Measurements from ENCODE around the gene C10orf90. TPM values are rescaled to one million over a fixed set of nuclear protein-coding genes. Genes with fewer than 3 reads are reported as not detected.
"Not testable (repeated sequence)": the region's sequence is repeated elsewhere in the genome, so short reads cannot be mapped to it uniquely, and the experiment has no call there.

Gene C10orf90
- total RNA-seq, 1 experiment from 2014 or later = not detected

DNA sequence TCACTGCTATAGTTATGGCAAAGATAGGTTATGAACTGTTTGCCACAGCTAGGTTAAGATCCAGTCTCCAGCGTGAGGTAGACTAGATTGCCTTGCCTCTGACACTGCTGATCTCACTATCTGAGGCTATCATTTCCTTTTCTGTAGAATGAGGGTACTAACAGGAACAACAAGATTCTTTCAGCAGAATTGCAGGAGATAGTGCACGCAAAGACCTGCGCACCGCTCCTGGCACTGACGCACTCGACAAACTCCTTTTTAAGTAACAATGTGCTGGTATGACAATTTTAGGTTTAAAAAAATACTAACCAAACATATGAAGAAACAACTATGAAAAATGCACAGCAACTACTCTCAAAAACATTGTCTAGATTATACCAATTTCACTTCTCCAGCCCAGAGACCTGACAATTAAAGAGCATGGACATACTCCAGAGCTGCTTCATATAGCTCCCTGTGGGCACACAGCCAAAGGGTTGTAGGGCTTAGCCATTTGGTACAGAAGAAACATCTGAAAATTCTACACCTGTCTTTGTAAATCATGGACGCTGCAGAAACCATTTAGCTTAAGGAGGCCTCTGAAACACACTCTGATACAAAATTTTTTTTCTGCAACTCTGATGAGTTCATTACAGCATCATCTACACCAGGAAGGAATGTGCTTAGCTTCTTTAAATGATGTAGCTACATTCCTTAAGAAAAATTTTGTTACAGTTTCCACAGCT is 290.0 kb downstream of the C10orf90 start:
- H3K27ac Mint-ChIP-seq = no peak overlapping the region
- no peaks in the 10 kb centered on the region for H3K4me1 ChIP-seq (ENCODE audit: insufficient read depth, low read length)
- no peak overlapping the region for H2AFZ ChIP-seq (ENCODE audit: low read length)
- H4K8ac ChIP-seq (replicated peaks; ENCODE audit: insufficient read length, low read depth, low read length) = no peak overlapping the region
- H3K27me3 Mint-ChIP-seq (ENCODE audit: low read depth) = peaks cover 7% of the 10 kb centered on the region; the same call in 1 of the 2 replicates
- no peak overlapping the region for H4K91ac ChIP-seq (ENCODE audit: insufficient read length, low read depth, low read length)
- H2BK120ac ChIP-seq (ENCODE audit: low read depth, low read length, poor library complexity, severe bottlenecking) = no peak overlapping the region
- no peak overlapping the region for H3K23ac ChIP-seq (ENCODE audit: insufficient read length, low read depth, low read length)
- peaks cover 0 to 20% (median 6%) of the 10 kb centered on the region in 3 experiments; a peak in 6 of 7 replicates for H3K36me3 Mint-ChIP-seq (ENCODE audit: insufficient read depth in 1 of 3, low read depth in 3 of 3)
- TF ChIP-seq, protein P1, sequence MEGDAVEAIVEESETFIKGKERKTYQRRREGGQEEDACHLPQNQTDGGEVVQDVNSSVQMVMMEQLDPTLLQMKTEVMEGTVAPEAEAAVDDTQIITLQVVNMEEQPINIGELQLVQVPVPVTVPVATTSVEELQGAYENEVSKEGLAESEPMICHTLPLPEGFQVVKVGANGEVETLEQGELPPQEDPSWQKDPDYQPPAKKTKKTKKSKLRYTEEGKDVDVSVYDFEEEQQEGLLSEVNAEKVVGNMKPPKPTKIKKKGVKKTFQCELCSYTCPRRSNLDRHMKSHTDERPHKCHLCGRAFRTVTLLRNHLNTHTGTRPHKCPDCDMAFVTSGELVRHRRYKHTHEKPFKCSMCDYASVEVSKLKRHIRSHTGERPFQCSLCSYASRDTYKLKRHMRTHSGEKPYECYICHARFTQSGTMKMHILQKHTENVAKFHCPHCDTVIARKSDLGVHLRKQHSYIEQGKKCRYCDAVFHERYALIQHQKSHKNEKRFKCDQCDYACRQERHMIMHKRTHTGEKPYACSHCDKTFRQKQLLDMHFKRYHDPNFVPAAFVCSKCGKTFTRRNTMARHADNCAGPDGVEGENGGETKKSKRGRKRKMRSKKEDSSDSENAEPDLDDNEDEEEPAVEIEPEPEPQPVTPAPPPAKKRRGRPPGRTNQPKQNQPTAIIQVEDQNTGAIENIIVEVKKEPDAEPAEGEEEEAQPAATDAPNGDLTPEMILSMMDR (conservative IDR thresholded peaks at IDR 0.05) = no peak
- H3K18ac ChIP-seq (ENCODE audit: insufficient read length, low read depth, low read length) = no peak overlapping the region
- no peak overlapping the region for H3K4ac ChIP-seq (ENCODE audit: low read depth, low read length)
- H4K5ac ChIP-seq (ENCODE audit: insufficient read length, low read depth, low read length) = no peak overlapping the region
- no peak overlapping the region for H3K4me3 Mint-ChIP-seq
- no peak overlapping the region for H3K56ac ChIP-seq (ENCODE audit: insufficient read length, low read depth, low read length)
- peaks cover 7 to 14% of the 10 kb centered on the region in 2 experiments; a peak in 1 of 4 replicates for H3K4me1 Mint-ChIP-seq
- H2BK15ac ChIP-seq (ENCODE audit: low read depth, low read length) = no peak overlapping the region
- no peaks in the 10 kb centered on the region for H3K79me1 ChIP-seq (ENCODE audit: insufficient read depth, low read depth, low read length, poor library complexity, severe bottlenecking)
- H3K14ac ChIP-seq (ENCODE audit: insufficient read depth, low read length) = no peak overlapping the region
- no peak overlapping the region for H2BK20ac ChIP-seq (ENCODE audit: low read depth, low read length, poor library complexity, severe bottlenecking)
- H2AK5ac ChIP-seq (ENCODE audit: insufficient read length, low read length) = no peak overlapping the region
- no peaks in the 10 kb centered on the region for H3K27me3 ChIP-seq (ENCODE audit: insufficient read depth, low read length)
- H3K27ac ChIP-seq (ENCODE audit: insufficient read length, low read depth, low read length) = no peak overlapping the region
- H3K9me3 ChIP-seq (ENCODE audit: control insufficient read depth, low read depth, low read length) = no peaks in the 10 kb centered on the region
- no peaks in the 10 kb centered on the region for H3K23me2 ChIP-seq (ENCODE audit: insufficient read length, low read depth, low read length, poor library complexity, severe bottlenecking)
- H3K9me3 Mint-ChIP-seq = peaks cover 16 to 25% of the 10 kb centered on the region in 2 experiments
- H3T11ph ChIP-seq (ENCODE audit: low read length) = no peak overlapping the region
- no peak overlapping the region for H2BK12ac ChIP-seq (ENCODE audit: insufficient read length, low read depth, low read length)
- H2BK5ac ChIP-seq (ENCODE audit: insufficient read length, low read length) = no peak overlapping the region
- no peak overlapping the region for H3K4me2 ChIP-seq (ENCODE audit: insufficient read depth, insufficient read length, low read length)
- no peaks in the 10 kb centered on the region for H3K79me2 ChIP-seq (ENCODE audit: insufficient read depth, low read length)
- H3K9ac ChIP-seq (ENCODE audit: extremely low read depth, insufficient read length, low read length) = no peak overlapping the region
- WGBS (ENCODE audit: extremely low coverage, insufficient read length, low lambda C conversion rate) = no CpG with 5 or more reads among the region's 7 CpGs
- no peaks in the 10 kb centered on the region for H4K20me1 ChIP-seq (ENCODE audit: control insufficient read depth, insufficient read depth, insufficient read length)
- DNase-seq = no peak

DNA sequence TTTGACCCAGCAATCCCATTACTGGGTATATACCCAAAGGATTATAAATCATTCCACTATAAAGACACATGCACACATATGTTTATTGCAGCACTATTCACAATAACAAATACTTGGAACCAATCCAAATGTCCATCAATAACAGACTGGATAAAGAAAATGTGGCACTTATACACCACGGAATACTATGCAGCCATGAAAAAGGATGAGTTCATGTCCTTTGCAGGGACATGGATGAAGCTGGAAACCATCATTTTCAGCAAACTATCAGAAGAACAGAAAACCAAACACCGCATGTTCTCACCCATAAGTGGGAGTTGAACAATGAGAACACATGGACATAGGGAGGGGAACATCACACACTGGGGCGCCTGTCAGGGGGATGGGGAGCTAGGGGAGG is 291.3 kb downstream of the C10orf90 start:
- not testable (repeated sequence) for H3K27ac ChIP-seq (ENCODE audit: insufficient read length, low read depth, low read length); DNase-seq; H3K4me2 ChIP-seq (ENCODE audit: insufficient read depth, insufficient read length, low read length); H4K8ac ChIP-seq (replicated peaks; ENCODE audit: insufficient read length, low read depth, low read length); H3K4ac ChIP-seq (ENCODE audit: low read depth, low read length); H2BK15ac ChIP-seq (ENCODE audit: low read depth, low read length); H3K23me2 ChIP-seq (ENCODE audit: insufficient read length, low read depth, low read length, poor library complexity, severe bottlenecking); H4K5ac ChIP-seq (ENCODE audit: insufficient read length, low read depth, low read length); H3K9ac ChIP-seq (ENCODE audit: extremely low read depth, insufficient read length, low read length); H4K20me1 ChIP-seq (ENCODE audit: control insufficient read depth, insufficient read depth, insufficient read length); H3K4me1 ChIP-seq (ENCODE audit: insufficient read depth, low read length); H3K18ac ChIP-seq (ENCODE audit: insufficient read length, low read depth, low read length); H3K27ac Mint-ChIP-seq; H2BK20ac ChIP-seq (ENCODE audit: low read depth, low read length, poor library complexity, severe bottlenecking); H3K56ac ChIP-seq (ENCODE audit: insufficient read length, low read depth, low read length); H4K91ac ChIP-seq (ENCODE audit: insufficient read length, low read depth, low read length); H3K27me3 ChIP-seq (ENCODE audit: insufficient read depth, low read length); H3K4me3 Mint-ChIP-seq; H3K23ac ChIP-seq (ENCODE audit: insufficient read length, low read depth, low read length); H3T11ph ChIP-seq (ENCODE audit: low read length); H3K9me3 ChIP-seq (ENCODE audit: control insufficient read depth, low read depth, low read length); H3K14ac ChIP-seq (ENCODE audit: insufficient read depth, low read length); H3K79me1 ChIP-seq (ENCODE audit: insufficient read depth, low read depth, low read length, poor library complexity, severe bottlenecking); H2BK120ac ChIP-seq (ENCODE audit: low read depth, low read length, poor library complexity, severe bottlenecking); H3K79me2 ChIP-seq (ENCODE audit: insufficient read depth, low read length); H3K27me3 Mint-ChIP-seq (ENCODE audit: low read depth); H2BK5ac ChIP-seq (ENCODE audit: insufficient read length, low read length); H2BK12ac ChIP-seq (ENCODE audit: insufficient read length, low read depth, low read length); H2AK5ac ChIP-seq (ENCODE audit: insufficient read length, low read length); H2AFZ ChIP-seq (ENCODE audit: low read length)
- Mint-ChIP-seq H3K4me1 (peaks cover 9 to 10% of the 10 kb centered on the region in 2 experiments; a peak in 2 of 4 replicates), H3K9me3 (peaks cover 28 to 38% of the 10 kb centered on the region in 2 experiments), H3K36me3 (ENCODE audit: insufficient read depth in 1 of 3, low read depth in 3 of 3) (peaks cover 5 to 33% (median 17%) of the 10 kb centered on the region in 3 experiments)
- WGBS (ENCODE audit: extremely low coverage, insufficient read length, low lambda C conversion rate) = no CpG with 5 or more reads among the region's 3 CpGs

Data from H9 (cell line).